Measurements from ENCODE around the gene PDGFC.
A peak's percentile ranks its signal among the peaks of the same experiment; 100 is the strongest.

Gene PDGFC

GRCh38 chr4:156972379-156973015 is 898 bp upstream of the PDGFC start:
- DNase-seq: no peak

GRCh38 chr4:156971165-156971675 is 379 bp downstream of the PDGFC start:
- DNase-seq: no peak

GRCh38 chr4:156970501-156971164 is 966 bp downstream of the PDGFC start:
- peak; percentile 46 for DNase-seq

- no peak for DNase-seq
Observed at GRCh38 chr4:156969911-156970310, 1.7 kb downstream of the PDGFC start.

- no peak for DNase-seq
Observed at GRCh38 chr4:156969101-156969500, 2.5 kb downstream of the PDGFC start.

GRCh38 chr4:156968479-156968984 is 3.1 kb downstream of the PDGFC start:
- DNase-seq: peak; percentile 81

- DNase-seq: no peak
Observed at GRCh38 chr4:156966836-156967235, 4.8 kb downstream of the PDGFC start.

- no peak for DNase-seq
Observed at GRCh38 chr4:156963419-156963818, 8.2 kb downstream of the PDGFC start.

- DNase-seq: peak; percentile 53
Observed at GRCh38 chr4:156962528-156962974, 9.0 kb downstream of the PDGFC start.

GRCh38 chr4:156962058-156962358 is 9.6 kb downstream of the PDGFC start:
- no peak for DNase-seq

GRCh38 chr4:156961196-156962057 is 10.2 kb downstream of the PDGFC start:
- DNase-seq: peak; percentile 42

- no peak for DNase-seq
Observed at GRCh38 chr4:156959298-156959702, 12.3 kb downstream of the PDGFC start.

GRCh38 chr4:156958276-156959074 is 13.1 kb downstream of the PDGFC start:
- DNase-seq: no peak

GRCh38 chr4:156957556-156957955 is 14.0 kb downstream of the PDGFC start:
- no peak for DNase-seq

- no peak for DNase-seq
Observed at GRCh38 chr4:156956826-156957368, 14.7 kb downstream of the PDGFC start.

- DNase-seq: no peak
Observed at GRCh38 chr4:156956359-156956758, 15.2 kb downstream of the PDGFC start.

- DNase-seq: peak; percentile 61
Observed at GRCh38 chr4:156954587-156954986, 17.0 kb downstream of the PDGFC start.

- peak; percentile 41 for DNase-seq
Observed at GRCh38 chr4:156953951-156954350, 17.6 kb downstream of the PDGFC start.

GRCh38 chr4:156953001-156953400 is 18.6 kb downstream of the PDGFC start:
- DNase-seq: no peak

- DNase-seq: no peak
Observed at GRCh38 chr4:156952078-156952759, 19.4 kb downstream of the PDGFC start.

GRCh38 chr4:156950948-156951347 is 20.7 kb downstream of the PDGFC start:
- no peak for DNase-seq

GRCh38 chr4:156950090-156950489 is 21.5 kb downstream of the PDGFC start:
- DNase-seq: no peak

Measured in NCI-H446 treated with DMSO at 0.1 percent for 48 hours (cell line).